Measurements from ENCODE around the gene OGT.
"Not testable (repeated sequence)": the region's sequence is repeated elsewhere in the genome, so short reads cannot be mapped to it uniquely, and the experiment has no call there.

OGT gene

DNA sequence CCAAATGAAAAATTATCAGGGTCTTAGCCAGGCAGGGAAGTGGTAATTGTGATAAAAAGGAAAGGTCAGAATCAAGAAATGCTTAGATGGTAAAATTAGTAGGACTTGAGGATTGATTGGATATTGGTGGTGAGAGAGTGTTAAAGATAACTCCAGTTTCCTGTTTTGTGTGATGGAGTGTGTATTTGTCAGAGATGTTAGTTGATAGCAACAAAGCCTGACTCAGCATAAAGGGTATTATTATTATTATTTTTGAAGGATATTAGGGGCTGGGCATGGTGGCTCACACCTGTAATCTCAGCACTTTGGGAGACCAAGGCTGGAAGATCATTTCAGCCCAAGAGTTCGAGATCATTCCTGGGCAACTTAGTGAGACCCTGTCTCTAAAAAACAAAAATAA is 23.6 kb upstream of the OGT start:
- Histone ChIP-seq H3K4me3 (replicated peaks; ENCODE audit: insufficient read depth, low read length) (no peak overlapping the region), H3K27ac (replicated peaks) (no peak overlapping the region), H3K27me3 (ENCODE audit: insufficient read depth, poor library complexity, severe bottlenecking) (no peaks in the 10 kb centered on the region)
- TF ChIP-seq SPI1 (IDR thresholded peaks at IDR 0.05; ENCODE audit: borderline replicate concordance, low read depth), result no peak
- TF ChIP-seq, protein P1, sequence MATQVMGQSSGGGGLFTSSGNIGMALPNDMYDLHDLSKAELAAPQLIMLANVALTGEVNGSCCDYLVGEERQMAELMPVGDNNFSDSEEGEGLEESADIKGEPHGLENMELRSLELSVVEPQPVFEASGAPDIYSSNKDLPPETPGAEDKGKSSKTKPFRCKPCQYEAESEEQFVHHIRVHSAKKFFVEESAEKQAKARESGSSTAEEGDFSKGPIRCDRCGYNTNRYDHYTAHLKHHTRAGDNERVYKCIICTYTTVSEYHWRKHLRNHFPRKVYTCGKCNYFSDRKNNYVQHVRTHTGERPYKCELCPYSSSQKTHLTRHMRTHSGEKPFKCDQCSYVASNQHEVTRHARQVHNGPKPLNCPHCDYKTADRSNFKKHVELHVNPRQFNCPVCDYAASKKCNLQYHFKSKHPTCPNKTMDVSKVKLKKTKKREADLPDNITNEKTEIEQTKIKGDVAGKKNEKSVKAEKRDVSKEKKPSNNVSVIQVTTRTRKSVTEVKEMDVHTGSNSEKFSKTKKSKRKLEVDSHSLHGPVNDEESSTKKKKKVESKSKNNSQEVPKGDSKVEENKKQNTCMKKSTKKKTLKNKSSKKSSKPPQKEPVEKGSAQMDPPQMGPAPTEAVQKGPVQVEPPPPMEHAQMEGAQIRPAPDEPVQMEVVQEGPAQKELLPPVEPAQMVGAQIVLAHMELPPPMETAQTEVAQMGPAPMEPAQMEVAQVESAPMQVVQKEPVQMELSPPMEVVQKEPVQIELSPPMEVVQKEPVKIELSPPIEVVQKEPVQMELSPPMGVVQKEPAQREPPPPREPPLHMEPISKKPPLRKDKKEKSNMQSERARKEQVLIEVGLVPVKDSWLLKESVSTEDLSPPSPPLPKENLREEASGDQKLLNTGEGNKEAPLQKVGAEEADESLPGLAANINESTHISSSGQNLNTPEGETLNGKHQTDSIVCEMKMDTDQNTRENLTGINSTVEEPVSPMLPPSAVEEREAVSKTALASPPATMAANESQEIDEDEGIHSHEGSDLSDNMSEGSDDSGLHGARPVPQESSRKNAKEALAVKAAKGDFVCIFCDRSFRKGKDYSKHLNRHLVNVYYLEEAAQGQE (IDR thresholded peaks at IDR 0.05; ENCODE audit: insufficient replicate concordance, low read depth), result no peak
- TF ChIP-seq POLR2AphosphoS5 (IDR thresholded peaks at IDR 0.05; ENCODE audit: low read depth), result no peak
- TF ChIP-seq GABPA (IDR thresholded peaks at IDR 0.05; ENCODE audit: low read depth), result no peak
- TF ChIP-seq, protein P2, sequence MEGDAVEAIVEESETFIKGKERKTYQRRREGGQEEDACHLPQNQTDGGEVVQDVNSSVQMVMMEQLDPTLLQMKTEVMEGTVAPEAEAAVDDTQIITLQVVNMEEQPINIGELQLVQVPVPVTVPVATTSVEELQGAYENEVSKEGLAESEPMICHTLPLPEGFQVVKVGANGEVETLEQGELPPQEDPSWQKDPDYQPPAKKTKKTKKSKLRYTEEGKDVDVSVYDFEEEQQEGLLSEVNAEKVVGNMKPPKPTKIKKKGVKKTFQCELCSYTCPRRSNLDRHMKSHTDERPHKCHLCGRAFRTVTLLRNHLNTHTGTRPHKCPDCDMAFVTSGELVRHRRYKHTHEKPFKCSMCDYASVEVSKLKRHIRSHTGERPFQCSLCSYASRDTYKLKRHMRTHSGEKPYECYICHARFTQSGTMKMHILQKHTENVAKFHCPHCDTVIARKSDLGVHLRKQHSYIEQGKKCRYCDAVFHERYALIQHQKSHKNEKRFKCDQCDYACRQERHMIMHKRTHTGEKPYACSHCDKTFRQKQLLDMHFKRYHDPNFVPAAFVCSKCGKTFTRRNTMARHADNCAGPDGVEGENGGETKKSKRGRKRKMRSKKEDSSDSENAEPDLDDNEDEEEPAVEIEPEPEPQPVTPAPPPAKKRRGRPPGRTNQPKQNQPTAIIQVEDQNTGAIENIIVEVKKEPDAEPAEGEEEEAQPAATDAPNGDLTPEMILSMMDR (IDR thresholded peaks at IDR 0.05; ENCODE audit: insufficient read depth, low read length), result no peak
- no peak for DNase-seq (ENCODE audit: low read depth in 1 of 2, low spot score in 1 of 2)

DNA sequence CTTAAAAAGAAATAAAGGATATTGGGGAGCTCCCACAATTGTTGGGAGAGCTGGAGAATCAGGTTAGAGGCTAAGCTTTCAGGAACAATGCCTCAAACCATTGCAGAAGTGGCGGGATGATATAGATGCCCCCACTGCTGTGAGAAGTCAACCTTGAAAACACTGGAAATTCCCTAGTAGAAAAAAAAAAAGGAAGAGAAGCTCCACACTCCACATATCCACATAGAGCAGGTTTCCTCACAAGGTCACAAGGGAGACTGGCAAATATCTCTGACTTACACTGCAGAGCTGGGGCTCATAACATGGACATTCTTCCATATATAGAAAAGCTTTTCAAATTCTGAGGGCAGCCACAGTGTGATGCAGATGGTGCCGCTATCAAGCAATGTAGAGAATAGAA is 22.7 kb upstream of the OGT start:
- no peak overlapping the region for H3K27ac ChIP-seq (replicated peaks)
- no peak for DNase-seq (ENCODE audit: low read depth in 1 of 2, low spot score in 1 of 2)
- no peak overlapping the region for H3K4me3 ChIP-seq (replicated peaks; ENCODE audit: insufficient read depth, low read length)
- no peaks in the 10 kb centered on the region for H3K27me3 ChIP-seq (ENCODE audit: insufficient read depth, poor library complexity, severe bottlenecking)
- TF ChIP-seq GABPA (IDR thresholded peaks at IDR 0.05; ENCODE audit: low read depth), result no peak
- TF ChIP-seq, protein P2 (IDR thresholded peaks at IDR 0.05; ENCODE audit: insufficient read depth, low read length), result no peak
- TF ChIP-seq, protein P1 (IDR thresholded peaks at IDR 0.05; ENCODE audit: insufficient replicate concordance, low read depth), result no peak
- no peak for TF ChIP-seq SPI1 (IDR thresholded peaks at IDR 0.05; ENCODE audit: borderline replicate concordance, low read depth)
- no peak for TF ChIP-seq POLR2AphosphoS5 (IDR thresholded peaks at IDR 0.05; ENCODE audit: low read depth)

DNA sequence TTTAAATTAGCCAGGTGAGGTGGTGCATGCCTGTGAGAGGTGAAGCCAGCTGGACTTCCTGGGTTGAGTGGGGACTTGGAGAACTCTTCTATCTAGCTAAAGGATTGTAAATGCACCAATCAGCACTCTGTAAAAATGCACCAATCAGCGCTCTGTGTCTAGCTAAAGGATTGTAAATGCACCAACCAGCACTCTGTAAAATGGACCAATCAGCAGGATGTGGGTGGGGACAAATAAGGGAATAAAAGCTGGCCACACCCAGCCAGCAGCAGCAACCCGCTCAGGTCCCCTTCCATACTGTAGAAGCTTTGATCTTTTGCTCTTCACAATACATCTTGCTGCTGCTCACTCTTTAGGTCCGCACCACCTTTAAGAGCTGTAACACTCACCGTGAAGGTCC is 19.2 kb upstream of the OGT start:
- not testable (repeated sequence) for H3K27me3 ChIP-seq (ENCODE audit: insufficient read depth, poor library complexity, severe bottlenecking); DNase-seq (ENCODE audit: low read depth in 1 of 2, low spot score in 1 of 2); H3K27ac ChIP-seq (replicated peaks); H3K4me3 ChIP-seq (replicated peaks; ENCODE audit: insufficient read depth, low read length)

DNA sequence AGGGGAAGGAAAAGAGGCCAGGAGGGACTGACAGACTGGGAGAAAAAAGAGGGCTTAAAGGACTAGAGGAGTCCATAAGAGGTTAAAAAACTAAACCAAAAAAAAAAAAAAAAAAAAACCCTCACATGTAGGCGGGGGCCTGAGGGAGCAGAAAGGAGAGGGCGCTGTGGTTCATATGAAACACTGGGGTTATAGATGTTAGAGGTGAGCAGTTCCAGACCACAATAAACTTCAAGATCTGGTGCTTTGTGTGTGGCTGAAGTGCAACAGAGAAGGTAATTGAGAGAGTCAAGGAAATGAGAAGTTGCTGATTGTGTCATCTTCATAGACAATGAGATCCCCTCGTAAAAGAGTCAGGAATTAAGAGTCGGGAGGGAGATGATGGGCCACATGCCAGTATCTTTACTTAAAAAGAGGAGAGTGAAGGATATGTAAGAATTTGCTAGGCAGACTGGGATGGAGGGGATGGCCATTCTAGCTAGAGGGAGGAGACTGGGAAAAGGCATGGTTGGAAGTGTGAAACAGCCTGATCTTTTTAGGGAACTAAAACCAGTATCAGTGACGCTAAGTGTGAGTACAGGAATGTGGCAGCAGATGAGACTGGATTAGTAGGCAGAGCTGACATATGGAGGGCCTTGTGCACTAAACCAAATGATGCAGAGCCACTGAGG is 18.4 kb upstream of the OGT start:
- DNase-seq (ENCODE audit: low read depth in 1 of 2, low spot score in 1 of 2), result peak in 1 of 2 experiments; percentile 29
- H3K4me3 ChIP-seq (replicated peaks; ENCODE audit: insufficient read depth, low read length), result no peak overlapping the region

More for the DNA sequence above, 18.4 kb upstream of the OGT start:
- Histone ChIP-seq H3K27me3 (ENCODE audit: insufficient read depth, poor library complexity, severe bottlenecking) (no peaks in the 10 kb centered on the region), H3K27ac (replicated peaks) (no peak overlapping the region)
- TF ChIP-seq, protein P1 (IDR thresholded peaks at IDR 0.05; ENCODE audit: insufficient replicate concordance, low read depth), result no peak

All from HL-60 (cell line).